ENCODE data around the gene CDCP2. TPM values are rescaled to one million over a fixed set of nuclear protein-coding genes. Genes with fewer than 3 reads are reported as not detected.
A peak's percentile ranks its signal among the peaks of the same experiment; 100 is the strongest.

Gene CDCP2
- total RNA-seq, 1 experiment from 2014 or later: not detected

- H3K9me3 ChIP-seq (ENCODE audit: insufficient read depth, low read depth): no peaks in the 10 kb centered on the region
- peaks cover 9% of the 10 kb centered on the region; the same call in 1 of the 2 replicates for H3F3A ChIP-seq (ENCODE audit: insufficient read depth, low read depth)
- peaks cover 32% of the 10 kb centered on the region for H3K79me2 ChIP-seq (ENCODE audit: low read depth)
- no peaks in the 10 kb centered on the region for H3K36me3 ChIP-seq (ENCODE audit: low read depth)
- no peak overlapping the region for H3K27ac ChIP-seq
- H3K4me3 ChIP-seq: peak overlapping the region; percentile 98
- TSS peak; percentile 41 for BruUV-seq (replicated peaks)
- H4K20me1 ChIP-seq (ENCODE audit: insufficient read depth): no peaks in the 10 kb centered on the region
- ChIA-PET CTCF (interaction anchor here (0.8 kb wide), 1 partner anchor 81 kb away, joined by 3 read pairs; no protein-coding TSS in a partner anchor), POLR2A (ENCODE audit: unreplicated experiment) (interaction anchor here (0.5 to 0.6 kb wide), 3 partner anchors 27 to 1047 kb away, joined by 3 to 11 read pairs (median 6); no protein-coding TSS in a partner anchor)
- no peaks in the 10 kb centered on the region for H3K27me3 ChIP-seq (ENCODE audit: insufficient read depth, low read depth)
- peak overlapping the region; percentile 95 for H3K4me2 ChIP-seq
- intact Hi-C loops (cut with micrococcal nuclease; ENCODE audit: unreplicated experiment): loop anchor here (1.0 kb wide), 1 partner anchor 78 kb away; no protein-coding TSS in a partner anchor
- H2AFZ ChIP-seq: peak overlapping the region; percentile 94
- peaks cover 18% of the 10 kb centered on the region for H3K4me1 ChIP-seq (replicated peaks; ENCODE audit: insufficient read depth)
- DNase-seq: no peak
- TF ChIP-seq EZH2 (IDR thresholded peaks at IDR 0.05; ENCODE audit: low read depth) (no peak), CTCF (conservative IDR thresholded peaks at IDR 0.05) (no peak)
- H3K9me2 ChIP-seq (ENCODE audit: insufficient read depth): no peaks in the 10 kb centered on the region
These were observed 46.5 kb upstream of the CDCP2 start for GRCh38 chr1:54199151-54199764.

GRCh38 chr1:54193453-54193852, 40.7 kb upstream of the CDCP2 start:
- Histone ChIP-seq H4K20me1 (ENCODE audit: insufficient read depth) (no peaks in the 10 kb centered on the region), H3K36me3 (ENCODE audit: low read depth) (no peaks in the 10 kb centered on the region), H3K9me3 (ENCODE audit: insufficient read depth, low read depth) (no peaks in the 10 kb centered on the region), H3K9me2 (ENCODE audit: insufficient read depth) (no peaks in the 10 kb centered on the region), H2AFZ (no peak overlapping the region), H3K4me3 (no peak overlapping the region), H3K27me3 (ENCODE audit: insufficient read depth, low read depth) (no peaks in the 10 kb centered on the region), H3F3A (ENCODE audit: insufficient read depth, low read depth) (no peaks in the 10 kb centered on the region), H3K79me2 (ENCODE audit: low read depth) (no peaks in the 10 kb centered on the region), H3K4me2 (no peak overlapping the region), H3K4me1 (replicated peaks; ENCODE audit: insufficient read depth) (no peaks in the 10 kb centered on the region), H3K27ac (no peak overlapping the region)
- DNase-seq: no peak
- ChIA-PET CTCF (interaction anchor here (0.7 kb wide), 1 partner anchor 86 kb away, joined by 7 read pairs; no protein-coding TSS in a partner anchor), POLR2A (ENCODE audit: unreplicated experiment) (no interaction called here)
- no TSS peak for BruUV-seq (replicated peaks)
- TF ChIP-seq EZH2 (IDR thresholded peaks at IDR 0.05; ENCODE audit: low read depth) (no peak), CTCF (conservative IDR thresholded peaks at IDR 0.05) (no peak)
- intact Hi-C loops (cut with micrococcal nuclease; ENCODE audit: unreplicated experiment): no loop called here

GRCh38 chr1:54191525-54191924, 38.7 kb upstream of the CDCP2 start:
- CTCF ChIA-PET: no interaction called here
- BruUV-seq (replicated peaks): no TSS peak

More at GRCh38 chr1:54191525-54191924, 38.7 kb upstream of the CDCP2 start:
- no peak for DNase-seq
- Histone ChIP-seq H3K9me2 (ENCODE audit: insufficient read depth) (no peaks in the 10 kb centered on the region), H3K4me3 (no peak overlapping the region), H4K20me1 (ENCODE audit: insufficient read depth) (no peaks in the 10 kb centered on the region), H3K79me2 (ENCODE audit: low read depth) (no peaks in the 10 kb centered on the region), H3F3A (ENCODE audit: insufficient read depth, low read depth) (no peaks in the 10 kb centered on the region), H3K36me3 (ENCODE audit: low read depth) (no peaks in the 10 kb centered on the region), H3K9me3 (ENCODE audit: insufficient read depth, low read depth) (no peaks in the 10 kb centered on the region), H2AFZ (no peak overlapping the region), H3K4me1 (replicated peaks; ENCODE audit: insufficient read depth) (no peaks in the 10 kb centered on the region), H3K27ac (no peak overlapping the region), H3K4me2 (no peak overlapping the region), H3K27me3 (ENCODE audit: insufficient read depth, low read depth) (no peaks in the 10 kb centered on the region)
- intact Hi-C loops (cut with micrococcal nuclease; ENCODE audit: unreplicated experiment): no loop called here
- TF ChIP-seq CTCF (conservative IDR thresholded peaks at IDR 0.05): no peak
- POLR2A ChIA-PET (ENCODE audit: unreplicated experiment): no interaction called here

Data from PC-9 (cell line).